Mesenchymal stem cell (in vitro differentiated cells and primary cell): ENCODE data around the gene METTL3.

Experiments used
- DNase-seq: peaks from one replicate; pipeline ENCODE4 v3.0.0-alpha.2; 2013
- H2AFZ ChIP-seq: one replicate; pipeline ENCODE4 v1.6.1; 2013; ENCODE audit warnings: low read depth, mild to moderate bottlenecking, control low read depth, inconsistent platforms, low read length, moderate library complexity
- H2AK5ac ChIP-seq: 2 replicates; pipeline ENCODE4 v1.6.1; 2013; ENCODE audit warnings: low read length, moderate library complexity, mild to moderate bottlenecking, inconsistent platforms; ENCODE audit not compliant: severe bottlenecking
- H2BK120ac ChIP-seq: one replicate; pipeline ENCODE4 v1.6.1; 2013; ENCODE audit warnings: low read depth, mild to moderate bottlenecking, inconsistent platforms, low read length, moderate library complexity
- H2BK12ac ChIP-seq, 2 experiments: one replicate each; pipeline ENCODE4 v1.6.1; 2013; ENCODE audit warnings: inconsistent platforms in 2 of 2, low read length in 2 of 2, mild to moderate bottlenecking in 2 of 2, moderate library complexity in 2 of 2, control low read depth in 1 of 2
- H2BK15ac ChIP-seq: one replicate; pipeline ENCODE4 v1.6.1; 2013; ENCODE audit warnings: mild to moderate bottlenecking, low read depth, inconsistent platforms; ENCODE audit not compliant: poor library complexity, severe bottlenecking
- H2BK5ac ChIP-seq: 2 replicates; pipeline ENCODE4 v1.6.1; 2013; ENCODE audit warnings: low read depth, mild to moderate bottlenecking, low read length, control low read depth, inconsistent platforms; ENCODE audit not compliant: poor library complexity, severe bottlenecking
- H3K14ac ChIP-seq, 2 experiments: one replicate each; pipeline ENCODE4 v1.6.1; 2013; ENCODE audit warnings: inconsistent platforms in 2 of 2, low read length in 2 of 2, control low read depth in 1 of 2, mild to moderate bottlenecking in 1 of 2, moderate library complexity in 1 of 2
- H3K18ac ChIP-seq, 2 experiments: one replicate each; pipeline ENCODE4 v1.6.1; 2013; ENCODE audit warnings: inconsistent platforms in 2 of 2, low read length in 2 of 2, control low read depth in 1 of 2, low read depth in 1 of 2, mild to moderate bottlenecking in 1 of 2
- H3K23ac ChIP-seq, 2 experiments: one replicate each; pipeline ENCODE4 v1.6.1; 2013; ENCODE audit warnings: inconsistent platforms in 2 of 2, low read length in 2 of 2, mild to moderate bottlenecking in 2 of 2, moderate library complexity in 2 of 2, control low read depth in 1 of 2
- H3K27ac ChIP-seq: 2 replicates; pipeline ENCODE4 v1.5.1; 2013; ENCODE audit warnings: mild to moderate bottlenecking, moderate library complexity, low read length, control low read depth, inconsistent platforms; ENCODE audit not compliant: poor library complexity, severe bottlenecking
- H3K27me3 ChIP-seq, 2 experiments: 2 replicates each; pipeline versions ENCODE4 v1.6.1 to v1.7.0; 2013; ENCODE audit warnings: low read length in 2 of 2, mild to moderate bottlenecking in 2 of 2, moderate library complexity in 2 of 2, control low read depth in 1 of 2, inconsistent platforms in 1 of 2; ENCODE audit not compliant: control insufficient read depth in 1 of 2, insufficient read depth in 1 of 2
- H3K36me3 ChIP-seq, 2 experiments: 2 replicates each; pipeline versions ENCODE4 v1.6.1 to v1.7.0; 2013; ENCODE audit warnings: low read length in 2 of 2, control low read depth in 1 of 2, inconsistent platforms in 1 of 2, low read depth in 1 of 2, mild to moderate bottlenecking in 1 of 2; ENCODE audit not compliant: insufficient read depth in 2 of 2, control insufficient read depth in 1 of 2
- H3K4ac ChIP-seq, 2 experiments: one replicate each; pipeline ENCODE4 v1.6.1; 2013; ENCODE audit warnings: inconsistent platforms in 2 of 2, low read length in 2 of 2, mild to moderate bottlenecking in 2 of 2, moderate library complexity in 2 of 2, control low read depth in 1 of 2, low read depth in 1 of 2
- H3K4me1 ChIP-seq: 2 replicates; pipeline ENCODE4 v1.6.1; 2013; ENCODE audit warnings: low read depth, low read length, control low read depth; ENCODE audit not compliant: control insufficient read depth, insufficient read depth
- H3K4me2 ChIP-seq: 2 replicates; pipeline ENCODE4 v1.6.1; 2013; ENCODE audit warnings: low read length, mild to moderate bottlenecking, inconsistent platforms; ENCODE audit not compliant: poor library complexity, severe bottlenecking
- H3K4me3 ChIP-seq, 2 experiments: 2 replicates each; pipeline versions ENCODE4 v1.5.1 to v1.7.0; 2013; ENCODE audit warnings: low read length in 2 of 2, mild to moderate bottlenecking in 2 of 2, control low read depth in 1 of 2, low read depth in 1 of 2; ENCODE audit not compliant: insufficient read depth in 1 of 2
- H3K79me1 ChIP-seq: replicated peaks from 2 replicates; pipeline ENCODE4 v1.6.1; 2013; ENCODE audit warnings: mild to moderate bottlenecking, control low read depth, low read length, inconsistent platforms; ENCODE audit not compliant: poor library complexity, severe bottlenecking
- H3K9ac ChIP-seq: 2 replicates; pipeline ENCODE4 v1.7.0; 2013; ENCODE audit warnings: mild to moderate bottlenecking, low read length, moderate library complexity
- H3K9me3 ChIP-seq: 2 replicates; pipeline ENCODE4 v1.7.0; 2013; ENCODE audit warnings: mild to moderate bottlenecking, low read length; ENCODE audit not compliant: control insufficient read depth
- H4K8ac ChIP-seq: one replicate; pipeline ENCODE4 v1.6.1; 2013; ENCODE audit warnings: inconsistent platforms, mild to moderate bottlenecking, low read length, moderate library complexity
- H4K91ac ChIP-seq: one replicate; pipeline ENCODE4 v1.6.1; 2013; ENCODE audit warnings: mild to moderate bottlenecking, low read length, inconsistent platforms
- WGBS: methylation state at CpG from one replicate; pipeline ENCODE4 v1.1.7; 2013; ENCODE audit warnings: mixed read lengths; 5-methylcytosine and 5-hydroxymethylcytosine counted together

The METTL3 gene

GRCh38 chr14:21536418-21537089 lies 25.4 kb upstream of the METTL3 start:
- no peak overlapping the region for H3K14ac ChIP-seq
- H3K4ac ChIP-seq: no peak overlapping the region
- H3K36me3 ChIP-seq: no peaks in the 10 kb centered on the region
- H3K9me3 ChIP-seq: no peaks in the 10 kb centered on the region
- no peak overlapping the region for H2BK12ac ChIP-seq
- H2AFZ ChIP-seq: peak overlapping the region; percentile 2
- peaks cover 64 to 69% of the 10 kb centered on the region in 2 experiments for H3K27me3 ChIP-seq
- no peak overlapping the region for H3K18ac ChIP-seq
- H3K4me2 ChIP-seq: peak overlapping the region; percentile 74
- no peak for DNase-seq
- no peak overlapping the region for H3K27ac ChIP-seq
- no peak overlapping the region for H2AK5ac ChIP-seq
- no peak overlapping the region for H4K91ac ChIP-seq
- no peak overlapping the region for H3K23ac ChIP-seq
- H2BK15ac ChIP-seq: no peak overlapping the region
- peak overlapping the region; percentile 26 to 74 for H3K4me3 ChIP-seq
- H2BK5ac ChIP-seq: no peak overlapping the region
- H4K8ac ChIP-seq: no peak overlapping the region
- no peak overlapping the region for H2BK120ac ChIP-seq
- peaks cover 6% of the 10 kb centered on the region for H3K4me1 ChIP-seq
- peak overlapping the region; percentile 24 for H3K9ac ChIP-seq
- no peaks in the 10 kb centered on the region for H3K79me1 ChIP-seq
- WGBS: 5% methylated on average over 23 of the region's 25 CpGs

GRCh38 chr14:21535545-21536417 lies 24.6 kb upstream of the METTL3 start:
- 22% methylated on average over 4 of the region's 6 CpGs for WGBS
- no peak overlapping the region for H4K8ac ChIP-seq
- peaks cover 6% of the 10 kb centered on the region for H3K4me1 ChIP-seq
- no peak overlapping the region for H2AK5ac ChIP-seq
- H3K4ac ChIP-seq: no peak overlapping the region
- no peak for DNase-seq
- H2BK12ac ChIP-seq: no peak overlapping the region
- H3K27me3 ChIP-seq: peaks cover 64 to 71% of the 10 kb centered on the region in 2 experiments
- peak overlapping the region in 1 of 2 experiments; percentile 74 for H3K4me3 ChIP-seq
- H3K79me1 ChIP-seq: no peaks in the 10 kb centered on the region
- no peak overlapping the region for H2AFZ ChIP-seq
- H2BK120ac ChIP-seq: no peak overlapping the region
- H2BK5ac ChIP-seq: no peak overlapping the region
- no peak overlapping the region for H3K9ac ChIP-seq
- no peak overlapping the region for H4K91ac ChIP-seq
- no peak overlapping the region for H3K27ac ChIP-seq
- no peak overlapping the region for H3K18ac ChIP-seq
- H3K4me2 ChIP-seq: peak overlapping the region; percentile 74
- no peak overlapping the region for H3K23ac ChIP-seq
- H3K14ac ChIP-seq: no peak overlapping the region
- H2BK15ac ChIP-seq: no peak overlapping the region
- H3K36me3 ChIP-seq: no peaks in the 10 kb centered on the region
- no peaks in the 10 kb centered on the region for H3K9me3 ChIP-seq

DNA sequence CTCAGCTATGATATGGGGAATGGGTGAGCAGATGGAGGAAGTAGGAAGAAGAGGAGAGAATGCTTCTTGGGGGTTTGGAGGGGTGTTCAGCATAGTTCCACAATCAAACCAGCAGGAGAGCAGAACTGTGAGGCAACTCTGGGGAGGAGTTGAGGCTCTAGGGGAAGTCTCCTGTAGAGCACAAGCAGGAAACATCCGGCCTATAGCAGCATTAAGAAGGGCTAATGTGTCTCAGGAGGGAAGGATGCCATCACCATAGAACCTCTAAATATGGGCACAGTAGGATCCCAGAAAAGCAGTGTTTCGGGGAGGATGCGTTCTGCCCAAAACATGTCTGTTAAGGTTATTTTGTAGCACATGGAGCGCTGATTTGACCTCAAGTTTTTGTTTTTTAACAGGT lies 23.4 kb upstream of the METTL3 start:
- no peaks in the 10 kb centered on the region for H3K79me1 ChIP-seq
- 50% methylated on average over 3 of the region's 4 CpGs for WGBS

GRCh38 chr14:21533294-21533693 lies 22.2 kb upstream of the METTL3 start:
- Histone ChIP-seq H3K9ac (no peak overlapping the region), H2BK12ac (no peak overlapping the region), H3K27me3 (peaks cover 59 to 65% of the 10 kb centered on the region in 2 experiments), H3K4me3 (no peak overlapping the region), H3K27ac (no peak overlapping the region), H3K4ac (no peak overlapping the region), H3K4me2 (no peak overlapping the region), H2BK5ac (no peak overlapping the region), H3K18ac (no peak overlapping the region), H3K4me1 (peaks cover 6% of the 10 kb centered on the region), H3K36me3 (no peaks in the 10 kb centered on the region), H4K8ac (no peak overlapping the region), H3K23ac (no peak overlapping the region), H2AFZ (no peak overlapping the region), H3K14ac (no peak overlapping the region), H2AK5ac (no peak overlapping the region), H4K91ac (no peak overlapping the region), H3K9me3 (no peaks in the 10 kb centered on the region), H3K79me1 (no peaks in the 10 kb centered on the region), H2BK120ac (no peak overlapping the region), H2BK15ac (no peak overlapping the region)
- no peak for DNase-seq

More for the DNA sequence above, 23.4 kb upstream of the METTL3 start:
- Histone ChIP-seq H4K8ac (no peak overlapping the region), H3K27me3 (peaks cover 67 to 73% of the 10 kb centered on the region in 2 experiments), H2BK12ac (no peak overlapping the region), H2AK5ac (no peak overlapping the region), H3K4me3 (no peak overlapping the region), H2BK15ac (no peak overlapping the region), H2BK5ac (no peak overlapping the region), H3K23ac (no peak overlapping the region), H3K4ac (no peak overlapping the region), H3K18ac (no peak overlapping the region), H3K27ac (no peak overlapping the region), H3K4me1 (peaks cover 6% of the 10 kb centered on the region), H2AFZ (no peak overlapping the region), H3K36me3 (no peaks in the 10 kb centered on the region), H3K4me2 (no peak overlapping the region), H3K9me3 (no peaks in the 10 kb centered on the region), H3K14ac (no peak overlapping the region), H2BK120ac (no peak overlapping the region), H4K91ac (no peak overlapping the region), H3K9ac (no peak overlapping the region)
- DNase-seq: no peak
